Heart left ventricle (tissue), 13 donors: ENCODE results near the gene GLB1L2.

Source experiments
- CTCF ChIP-seq, 12 donors: fragments of 200-600 bp; sonication (generic) in 4 of 12; IDR thresholded peaks; one replicate each; pipeline versions ENCODE4 v1.5.0 to v1.8.0; 2018 to 2022; ENCODE audit warnings: antibody characterized with exemption in 12 of 12, mild to moderate bottlenecking in 5 of 12
- POLR2A ChIP-seq, 2 donors: fragments of 450-650 bp; IDR thresholded peaks; one replicate each; pipeline ENCODE4 v1.6.1; 2017; ENCODE audit warnings: antibody characterized with exemption in 2 of 2, mild to moderate bottlenecking in 2 of 2, moderate library complexity in 2 of 2
- donor health status: ischemic (EF 13 %, LVEDD 7.1; RV severe dilation, severe dysfunction).
- donor health status: DM: no; HTN: yes; CAD: no.
- donor health status: DM: no; HTN: no; CAD: no.
- donor health status: ischemic (EF 25% LVEDD 6.9; RV normal size, moderate dysfunction).
- donor health status: ischemic (EF 25% LVEDD 5.7; RV mildly dilated, moderate dysfunction).
- donor health status: ischemic (EF 35%, LVEDD 5.7; RV mildly dilated, moderate dysfunction).
- donor health status: nonischemic (EF 11% LVEDD 7.7; RV severe dilation, severe dysfunction).
- donor health status: DM: yes; HTN: yes; CAD: no.
- donor health status: PGD.
- donor health status: ischemic (EF 29% LVEDD 5.4; RV normal size, mild dysfunction).
- donor health status: nonischemic (EF 23%, LVEDD 6.1; RV moderate dilation, normal function).

DNA sequence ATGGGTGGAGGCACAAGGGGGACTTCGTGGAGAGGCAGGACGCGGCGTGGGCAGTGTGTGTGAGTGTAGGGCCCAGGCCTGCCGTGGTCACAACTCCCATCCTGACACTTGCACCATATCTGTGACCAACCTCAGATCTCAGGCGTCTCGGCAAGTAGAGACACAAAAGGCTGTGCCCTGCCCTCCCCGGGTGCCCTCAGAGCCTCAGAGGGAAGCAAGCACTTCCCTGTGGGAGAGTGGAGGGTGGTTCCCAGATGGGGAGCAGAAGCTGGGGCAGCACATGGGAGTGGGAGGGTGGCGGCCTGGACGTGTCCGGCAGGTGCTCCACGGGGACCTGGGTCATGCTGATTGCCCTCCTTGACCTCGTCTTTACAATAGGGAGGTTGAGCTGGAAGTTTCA lies 59.9 kb downstream of the GLB1L2 start:
- TF ChIP-seq CTCF (IDR thresholded peaks at IDR 0.05) (no peak), POLR2A (IDR thresholded peaks at IDR 0.05) (no peak)
